ENCODE results near the gene CYP2A7. TPM values are rescaled to one million over a fixed set of nuclear protein-coding genes. Genes with fewer than 3 reads are reported as not detected.
"Not testable (repeated sequence)": the region's sequence is repeated elsewhere in the genome, so short reads cannot be mapped to it uniquely, and the experiment has no call there.

CYP2A7 gene, protein sequence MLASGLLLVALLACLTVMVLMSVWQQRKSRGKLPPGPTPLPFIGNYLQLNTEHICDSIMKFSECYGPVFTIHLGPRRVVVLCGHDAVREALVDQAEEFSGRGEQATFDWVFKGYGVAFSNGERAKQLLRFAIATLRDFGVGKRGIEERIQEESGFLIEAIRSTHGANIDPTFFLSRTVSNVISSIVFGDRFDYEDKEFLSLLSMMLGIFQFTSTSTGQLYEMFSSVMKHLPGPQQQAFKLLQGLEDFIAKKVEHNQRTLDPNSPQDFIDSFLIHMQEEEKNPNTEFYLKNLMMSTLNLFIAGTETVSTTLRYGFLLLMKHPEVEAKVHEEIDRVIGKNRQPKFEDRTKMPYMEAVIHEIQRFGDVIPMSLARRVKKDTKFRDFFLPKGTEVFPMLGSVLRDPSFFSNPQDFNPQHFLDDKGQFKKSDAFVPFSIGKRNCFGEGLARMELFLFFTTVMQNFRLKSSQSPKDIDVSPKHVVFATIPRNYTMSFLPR
- total RNA-seq: not detected

DNA sequence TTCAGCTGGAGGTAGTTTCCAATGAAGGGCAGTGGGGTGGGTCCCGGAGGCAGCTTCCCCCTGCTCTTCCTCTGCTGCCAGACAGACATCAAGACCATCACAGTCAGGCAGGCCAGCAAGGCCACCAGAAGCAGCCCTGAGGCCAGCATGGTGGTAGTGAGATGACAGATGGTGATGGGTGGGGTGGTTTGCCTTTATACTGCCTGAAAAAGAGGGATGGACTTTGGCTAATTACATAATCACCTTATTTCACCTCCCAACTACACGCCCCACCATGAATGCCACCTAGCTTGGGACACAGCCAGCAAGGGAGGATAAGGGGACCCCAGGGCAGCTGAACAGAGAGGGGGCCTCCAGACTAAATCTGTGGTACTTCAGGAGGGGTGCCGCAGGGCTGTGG lies at the start of gene CYP2A7:
CYP2A7 (minus strand) TSS at position 170 of the 400 bp plus-strand sequence; CDS start at position 149, 21 bp downstream.
- H3K4me1 ChIP-seq; H3K4me3 ChIP-seq; H3K27ac ChIP-seq; intact Hi-C loops (cut with DNase I); DNase-seq; H3K36me3 ChIP-seq; H3K9me3 ChIP-seq: not testable (repeated sequence)
- WGBS, 2 donors: 50 to 100% methylated on average over 1 to 2 of the region's 3 CpGs
- H3K27me3 ChIP-seq: peaks cover 0 to 43% (median 0%) of the 10 kb centered on the region in 4 donors

DNA sequence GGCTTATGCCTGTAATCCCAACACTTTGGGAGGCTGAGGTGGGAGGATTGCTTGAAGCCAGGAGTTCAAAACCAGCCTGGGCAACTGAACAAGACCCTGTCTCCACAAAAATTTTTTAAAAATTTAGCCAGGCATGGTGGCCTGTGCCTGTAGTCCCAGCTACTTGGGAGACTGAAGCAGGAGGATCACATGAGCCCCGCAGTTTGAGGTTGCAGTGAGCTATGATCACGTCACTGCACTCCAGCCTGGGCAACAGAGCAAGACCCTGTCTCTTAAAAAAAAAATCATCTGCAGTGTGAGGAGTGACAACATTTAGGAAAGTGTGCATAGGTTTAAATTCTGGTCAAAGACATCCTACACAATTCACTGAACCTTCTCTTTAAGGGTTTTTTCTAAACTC lies 48.8 kb upstream of the CYP2A7 start:
- H3K36me3 ChIP-seq; H3K4me1 ChIP-seq; DNase-seq; H3K9me3 ChIP-seq; H3K4me3 ChIP-seq; intact Hi-C loops (cut with DNase I); H3K27ac ChIP-seq: not testable (repeated sequence)
- WGBS, 2 donors: 83 to 88% methylated on average over 2 of the region's 2 CpGs
- H3K27me3 ChIP-seq: peaks cover 0 to 23% (median 0%) of the 10 kb centered on the region in 4 donors

DNA sequence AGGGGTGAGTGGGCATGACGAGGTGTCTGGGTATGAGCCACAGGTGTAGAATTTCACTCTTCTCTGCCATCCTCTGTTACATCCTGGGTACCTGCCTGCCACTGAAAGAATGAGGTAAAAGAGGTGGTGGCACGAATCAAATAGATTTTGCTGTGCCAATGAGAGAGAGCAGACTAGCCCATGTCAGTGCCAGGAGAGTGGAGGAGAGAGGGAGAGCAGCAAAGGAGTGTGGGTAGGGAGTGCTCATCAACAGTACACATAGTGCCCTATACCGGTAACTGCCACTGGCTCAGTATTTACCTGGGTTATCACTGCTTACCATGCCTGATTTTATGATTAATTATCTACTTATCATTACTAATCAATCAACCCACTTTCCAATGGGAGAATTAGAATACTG lies 47.9 kb upstream of the CYP2A7 start:
- H3K9me3 ChIP-seq; DNase-seq; H3K4me1 ChIP-seq; intact Hi-C loops (cut with DNase I); H3K27ac ChIP-seq; H3K4me3 ChIP-seq; H3K36me3 ChIP-seq: not testable (repeated sequence)
- 61 to 69% methylated on average over 3 of the region's 3 CpGs for WGBS, 2 donors
- H3K27me3 ChIP-seq: peaks cover 0 to 26% (median 0%) of the 10 kb centered on the region in 4 donors

DNA sequence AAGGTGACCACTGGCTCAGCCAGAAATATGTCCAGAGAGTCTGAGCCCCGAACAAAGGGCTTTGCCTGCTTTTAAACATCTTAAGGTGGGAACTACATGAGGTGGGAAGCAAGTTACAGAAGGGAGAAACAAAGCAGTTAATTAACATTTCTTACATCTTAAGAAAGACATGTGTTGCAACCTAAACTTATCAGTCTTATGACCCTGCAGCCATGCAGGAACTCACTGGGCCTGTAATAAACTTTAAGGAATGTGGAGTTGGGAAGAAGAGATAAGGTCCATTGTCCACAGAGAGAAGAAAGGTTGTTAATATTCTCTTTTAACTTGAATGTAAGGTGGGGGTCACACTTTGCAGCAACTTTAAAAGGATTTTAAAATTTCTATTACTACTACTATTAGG lies 46.8 kb upstream of the CYP2A7 start:
- Histone ChIP-seq H3K4me1 (no peaks in the 10 kb centered on the region), H3K27me3 (peaks cover 0 to 26% (median 0%) of the 10 kb centered on the region in 4 donors), H3K36me3 (no peaks in the 10 kb centered on the region), H3K9me3 (no peaks in the 10 kb centered on the region), H3K4me3 (no peak overlapping the region), H3K27ac (no peak overlapping the region)
- intact Hi-C loops (cut with DNase I): no loop called here
- DNase-seq: no peak
- WGBS, 2 donors: 50 to 62% methylated on average over 1 of the region's 1 CpG
- no peak for TF ChIP-seq POLR2A (IDR thresholded peaks at IDR 0.05)
- TF ChIP-seq, protein P1, sequence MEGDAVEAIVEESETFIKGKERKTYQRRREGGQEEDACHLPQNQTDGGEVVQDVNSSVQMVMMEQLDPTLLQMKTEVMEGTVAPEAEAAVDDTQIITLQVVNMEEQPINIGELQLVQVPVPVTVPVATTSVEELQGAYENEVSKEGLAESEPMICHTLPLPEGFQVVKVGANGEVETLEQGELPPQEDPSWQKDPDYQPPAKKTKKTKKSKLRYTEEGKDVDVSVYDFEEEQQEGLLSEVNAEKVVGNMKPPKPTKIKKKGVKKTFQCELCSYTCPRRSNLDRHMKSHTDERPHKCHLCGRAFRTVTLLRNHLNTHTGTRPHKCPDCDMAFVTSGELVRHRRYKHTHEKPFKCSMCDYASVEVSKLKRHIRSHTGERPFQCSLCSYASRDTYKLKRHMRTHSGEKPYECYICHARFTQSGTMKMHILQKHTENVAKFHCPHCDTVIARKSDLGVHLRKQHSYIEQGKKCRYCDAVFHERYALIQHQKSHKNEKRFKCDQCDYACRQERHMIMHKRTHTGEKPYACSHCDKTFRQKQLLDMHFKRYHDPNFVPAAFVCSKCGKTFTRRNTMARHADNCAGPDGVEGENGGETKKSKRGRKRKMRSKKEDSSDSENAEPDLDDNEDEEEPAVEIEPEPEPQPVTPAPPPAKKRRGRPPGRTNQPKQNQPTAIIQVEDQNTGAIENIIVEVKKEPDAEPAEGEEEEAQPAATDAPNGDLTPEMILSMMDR (IDR thresholded peaks at IDR 0.05): no peak

DNA sequence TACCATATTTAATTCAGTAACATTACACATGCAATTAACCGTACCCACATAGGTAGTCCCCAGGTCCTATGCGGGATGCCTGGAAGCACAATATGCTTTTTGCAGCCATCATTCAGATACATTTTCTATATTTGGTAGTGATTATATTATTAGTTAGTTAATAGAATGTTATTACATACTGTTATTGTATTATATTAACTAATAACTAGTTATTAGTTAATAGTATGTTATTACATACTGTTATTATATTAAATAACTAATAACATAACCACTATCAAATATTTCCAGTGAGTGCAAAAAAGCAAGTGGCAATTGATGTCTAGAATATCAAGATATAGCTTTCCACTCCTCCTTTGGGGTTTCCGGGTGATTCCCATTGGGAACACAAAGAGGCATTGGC lies 45.5 kb upstream of the CYP2A7 start:
- WGBS, 2 donors: 73 to 89% methylated on average over 3 of the region's 3 CpGs
- Histone ChIP-seq H3K9me3 (no peaks in the 10 kb centered on the region), H3K36me3 (no peaks in the 10 kb centered on the region), H3K27ac (no peak overlapping the region), H3K4me3 (no peak overlapping the region), H3K4me1 (no peaks in the 10 kb centered on the region), H3K27me3 (peaks cover 0 to 18% (median 0%) of the 10 kb centered on the region in 4 donors)
- TF ChIP-seq, protein P1 (IDR thresholded peaks at IDR 0.05): no peak
- TF ChIP-seq POLR2A (IDR thresholded peaks at IDR 0.05): no peak
- intact Hi-C loops (cut with DNase I): no loop called here
- DNase-seq: no peak

DNA sequence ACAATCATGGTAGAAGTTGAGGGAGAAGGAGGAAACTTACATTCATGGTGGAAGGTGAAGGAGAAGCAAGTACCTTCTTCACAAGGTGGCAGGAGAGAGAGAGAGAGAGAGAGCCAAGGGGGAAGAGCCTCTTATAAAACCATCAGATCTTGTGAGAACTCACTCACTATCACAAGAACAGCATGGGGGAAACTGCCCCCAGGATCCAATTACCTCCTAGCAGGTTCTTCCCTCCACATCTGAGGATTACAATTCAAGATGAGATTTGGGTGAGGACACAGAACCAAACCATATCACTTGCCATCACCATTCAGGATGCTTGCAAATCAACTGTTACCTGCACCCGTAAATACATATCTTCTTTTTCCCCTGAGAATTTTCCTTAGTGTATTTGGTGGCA lies 44.2 kb upstream of the CYP2A7 start:
- DNase-seq; H3K27ac ChIP-seq; H3K27me3 ChIP-seq; H3K4me1 ChIP-seq; H3K9me3 ChIP-seq; H3K4me3 ChIP-seq; intact Hi-C loops (cut with DNase I); H3K36me3 ChIP-seq: not testable (repeated sequence)
- 77 to 82% methylated on average over 1 of the region's 1 CpG for WGBS, 2 donors

DNA sequence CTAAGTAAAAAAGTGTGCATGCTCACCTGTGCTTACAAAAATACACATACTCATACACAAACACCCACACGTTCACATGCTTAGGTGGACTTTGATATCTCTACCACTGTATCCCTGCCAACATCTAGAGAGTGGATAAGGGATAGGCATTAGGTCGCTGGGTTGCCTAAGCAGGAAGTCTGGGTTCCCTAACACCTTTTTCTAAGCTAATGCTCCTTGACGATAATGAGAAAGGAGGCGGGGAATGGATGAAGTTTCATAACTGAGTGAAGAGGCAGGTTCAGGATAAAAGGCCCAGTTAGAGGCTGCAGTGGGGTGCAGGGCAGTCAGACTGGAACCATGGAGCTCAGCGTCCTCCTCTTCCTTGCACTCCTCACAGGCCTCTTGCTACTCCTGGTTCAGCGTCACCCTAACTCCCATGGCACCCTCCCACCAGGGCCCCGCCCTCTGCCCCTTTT lies 41.9 kb upstream of the CYP2A7 start:
- no peaks in the 10 kb centered on the region for H3K4me1 ChIP-seq
- no peak overlapping the region for H3K27ac ChIP-seq
- DNase-seq: no peak
- intact Hi-C loops (cut with DNase I): no loop called here
- 74 to 76% methylated on average over 5 to 7 of the region's 7 CpGs for WGBS, 2 donors
- H3K36me3 ChIP-seq: no peaks in the 10 kb centered on the region
- H3K27me3 ChIP-seq: peaks cover 0 to 4% (median 0%) of the 10 kb centered on the region in 4 donors
- H3K9me3 ChIP-seq: peaks cover 0 to 14% (median 6%) of the 10 kb centered on the region in 3 donors
- TF ChIP-seq, protein P1 (IDR thresholded peaks at IDR 0.05): no peak
- no peak for TF ChIP-seq POLR2A (IDR thresholded peaks at IDR 0.05)
- H3K4me3 ChIP-seq: no peak overlapping the region

DNA sequence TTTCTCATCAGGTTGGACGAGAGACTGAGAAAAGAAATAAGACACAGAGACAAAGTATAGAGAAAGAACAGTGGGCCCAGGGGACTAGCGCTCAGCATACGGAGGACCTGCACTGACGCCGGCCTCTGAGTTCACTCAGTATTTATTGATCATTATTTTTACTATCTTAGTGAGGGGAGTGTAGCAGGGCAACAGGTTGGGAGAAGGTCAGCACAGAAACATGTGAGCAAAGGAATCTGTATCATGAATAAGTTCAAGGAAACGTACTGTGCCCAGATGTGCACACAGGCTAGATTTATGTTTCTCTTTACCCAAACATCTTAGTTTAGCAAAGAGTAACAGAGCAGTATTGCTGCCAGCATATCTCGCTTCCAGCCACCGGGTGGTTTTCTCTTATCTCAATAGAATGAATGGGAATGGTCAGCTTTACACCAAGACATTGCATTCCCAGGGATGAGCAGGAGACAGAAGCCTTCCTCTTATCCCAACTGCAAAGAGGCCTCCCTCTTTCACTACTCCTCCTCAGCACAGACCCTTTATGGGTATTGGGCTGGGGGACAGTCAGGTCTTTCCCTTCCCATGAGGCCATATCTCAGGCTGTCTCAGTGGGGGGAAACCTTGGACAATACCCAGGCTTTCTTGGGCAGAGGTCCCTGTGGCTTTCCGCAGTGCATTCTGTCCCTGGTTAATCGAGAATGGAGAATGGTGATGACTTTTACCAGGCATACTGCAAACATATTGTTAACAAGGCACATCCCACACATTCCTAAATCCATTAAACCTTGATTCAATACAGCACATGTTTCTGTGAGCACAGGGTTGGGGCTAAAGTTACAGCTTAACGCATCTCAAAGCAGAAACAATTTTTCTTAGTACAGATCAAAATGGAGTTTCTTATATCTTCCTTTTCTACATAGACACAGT lies 40.5 kb upstream of the CYP2A7 start:
- peaks cover 0 to 14% (median 6%) of the 10 kb centered on the region in 3 donors for H3K9me3 ChIP-seq
- intact Hi-C loops (cut with DNase I); H3K4me3 ChIP-seq; DNase-seq; H3K36me3 ChIP-seq; H3K27me3 ChIP-seq; H3K27ac ChIP-seq; H3K4me1 ChIP-seq: not testable (repeated sequence)
- 68 to 75% methylated on average over 9 to 11 of the region's 11 CpGs for WGBS, 2 donors

Measured in esophagus squamous epithelium (tissue), 5 donors.